ENCODE results near the gene ZNF33B.
A peak's percentile ranks its signal among the peaks of the same experiment; 100 is the strongest.
"Not testable (repeated sequence)": the region's sequence is repeated elsewhere in the genome, so short reads cannot be mapped to it uniquely, and the experiment has no call there.

The ZNF33B gene

GRCh38 chr10:42615419-42615818 lies 23.0 kb downstream of the ZNF33B start:
- no peak for DNase-seq (ENCODE audit: low read depth in 1 of 2, low spot score in 1 of 2)

GRCh38 chr10:42609872-42610271 lies 28.5 kb downstream of the ZNF33B start:
- DNase-seq (ENCODE audit: low read depth in 1 of 2, low spot score in 1 of 2) = no peak

GRCh38 chr10:42598249-42598873 lies 40.0 kb downstream of the ZNF33B start:
- no peak for DNase-seq (ENCODE audit: low read depth in 1 of 2, low spot score in 1 of 2)

- DNase-seq (ENCODE audit: low read depth in 1 of 2, low spot score in 1 of 2) = no peak
These were observed 42.2 kb downstream of the ZNF33B start for GRCh38 chr10:42596196-42596595.

GRCh38 chr10:42594246-42594650 lies 44.1 kb downstream of the ZNF33B start:
- no peak for DNase-seq (ENCODE audit: low read depth in 1 of 2, low spot score in 1 of 2)

- no peak for DNase-seq (ENCODE audit: low read depth in 1 of 2, low spot score in 1 of 2)
These were observed 45.1 kb downstream of the ZNF33B start for GRCh38 chr10:42593284-42593683.

GRCh38 chr10:42583828-42584227 lies 54.5 kb downstream of the ZNF33B start:
- no peak for DNase-seq (ENCODE audit: low read depth in 1 of 2, low spot score in 1 of 2)

- DNase-seq (ENCODE audit: low read depth in 1 of 2, low spot score in 1 of 2) = no peak
These were observed 60.4 kb downstream of the ZNF33B start for GRCh38 chr10:42578019-42578418.

- no peak for DNase-seq (ENCODE audit: low read depth in 1 of 2, low spot score in 1 of 2)
These were observed 62.0 kb downstream of the ZNF33B start for GRCh38 chr10:42576338-42576737.

- DNase-seq (ENCODE audit: low read depth in 1 of 2, low spot score in 1 of 2) = no peak
These were observed 64.0 kb downstream of the ZNF33B start for GRCh38 chr10:42574336-42574735.

GRCh38 chr10:42556931-42557330 lies 81.4 kb downstream of the ZNF33B start:
- no peak for DNase-seq (ENCODE audit: low read depth in 1 of 2, low spot score in 1 of 2)

GRCh38 chr10:42553576-42553975 lies 84.8 kb downstream of the ZNF33B start:
- DNase-seq (ENCODE audit: low read depth in 1 of 2, low spot score in 1 of 2) = not testable (repeated sequence)

- DNase-seq (ENCODE audit: low read depth in 1 of 2, low spot score in 1 of 2) = no peak
These were observed 85.3 kb downstream of the ZNF33B start for GRCh38 chr10:42553064-42553407.

GRCh38 chr10:42552188-42553063 lies 85.9 kb downstream of the ZNF33B start:
- peak; percentile 88 for DNase-seq (ENCODE audit: low read depth in 1 of 2, low spot score in 1 of 2)

- no peak for DNase-seq (ENCODE audit: low read depth in 1 of 2, low spot score in 1 of 2)
These were observed 86.7 kb downstream of the ZNF33B start for GRCh38 chr10:42551582-42552187.

GRCh38 chr10:42549851-42550250 lies 88.5 kb downstream of the ZNF33B start:
- DNase-seq (ENCODE audit: low read depth in 1 of 2, low spot score in 1 of 2) = no peak

- no peak for DNase-seq (ENCODE audit: low read depth in 1 of 2, low spot score in 1 of 2)
These were observed 90.1 kb downstream of the ZNF33B start for GRCh38 chr10:42548254-42548653.

GRCh38 chr10:42544945-42545344 lies 93.4 kb downstream of the ZNF33B start:
- no peak for DNase-seq (ENCODE audit: low read depth in 1 of 2, low spot score in 1 of 2)

GRCh38 chr10:42543840-42544372 lies 94.5 kb downstream of the ZNF33B start:
- no peak for DNase-seq (ENCODE audit: low read depth in 1 of 2, low spot score in 1 of 2)

All from stimulated activated CD4-positive, alpha-beta T cell treated with anti-CD3 and anti-CD28 coated beads, Interleukin-15, amount 100 ng/mL, for 1 hour (primary cell).